Hematopoietic multipotent progenitor cell treated with erythropoietin and hydrocortisone succinate and interleukin-3 and kit ligand, for 8 days (in vitro differentiated cells): ENCODE data around the gene CHRNA9.
A peak's percentile ranks its signal among the peaks of the same experiment; 100 is the strongest.
"Not testable (repeated sequence)": the region's sequence is repeated elsewhere in the genome, so short reads cannot be mapped to it uniquely, and the experiment has no call there.

Source experiments
- DNase-seq: peaks from one replicate; pipeline ENCODE4 v3.0.0-alpha.2; 2015

The CHRNA9 gene, protein sequence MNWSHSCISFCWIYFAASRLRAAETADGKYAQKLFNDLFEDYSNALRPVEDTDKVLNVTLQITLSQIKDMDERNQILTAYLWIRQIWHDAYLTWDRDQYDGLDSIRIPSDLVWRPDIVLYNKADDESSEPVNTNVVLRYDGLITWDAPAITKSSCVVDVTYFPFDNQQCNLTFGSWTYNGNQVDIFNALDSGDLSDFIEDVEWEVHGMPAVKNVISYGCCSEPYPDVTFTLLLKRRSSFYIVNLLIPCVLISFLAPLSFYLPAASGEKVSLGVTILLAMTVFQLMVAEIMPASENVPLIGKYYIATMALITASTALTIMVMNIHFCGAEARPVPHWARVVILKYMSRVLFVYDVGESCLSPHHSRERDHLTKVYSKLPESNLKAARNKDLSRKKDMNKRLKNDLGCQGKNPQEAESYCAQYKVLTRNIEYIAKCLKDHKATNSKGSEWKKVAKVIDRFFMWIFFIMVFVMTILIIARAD

GRCh38 chr4:40334591-40335524 is at the start of gene CHRNA9:
TSS of gene CHRNA9 (plus strand) at chr4:40335333. CDS start at chr4:40335468, 135 bp downstream.
- no peak for DNase-seq

DNA sequence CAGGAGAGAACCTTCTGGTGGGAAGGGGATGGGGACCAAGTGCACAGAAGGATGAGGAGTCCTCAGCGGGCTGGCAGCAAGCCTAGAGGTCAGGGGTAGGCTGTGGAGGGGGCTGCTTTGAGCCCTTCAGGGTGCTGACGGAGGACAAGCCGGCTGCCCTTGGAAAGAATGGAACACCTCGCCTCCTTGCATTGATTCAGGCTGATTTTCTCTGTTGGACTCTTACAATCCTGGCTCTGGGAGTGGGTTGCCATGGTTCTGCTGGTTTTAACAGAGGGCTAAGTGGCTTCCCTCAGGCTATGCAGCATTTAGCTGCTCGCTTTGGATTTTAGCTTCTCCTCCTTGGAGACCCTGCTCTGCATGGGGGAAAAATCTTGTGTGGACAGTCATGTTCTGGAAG is 49.4 kb upstream of the CHRNA9 start:
- DNase-seq: no peak

GRCh38 chr4:40288566-40288965 is 46.6 kb upstream of the CHRNA9 start:
- no peak for DNase-seq

DNA sequence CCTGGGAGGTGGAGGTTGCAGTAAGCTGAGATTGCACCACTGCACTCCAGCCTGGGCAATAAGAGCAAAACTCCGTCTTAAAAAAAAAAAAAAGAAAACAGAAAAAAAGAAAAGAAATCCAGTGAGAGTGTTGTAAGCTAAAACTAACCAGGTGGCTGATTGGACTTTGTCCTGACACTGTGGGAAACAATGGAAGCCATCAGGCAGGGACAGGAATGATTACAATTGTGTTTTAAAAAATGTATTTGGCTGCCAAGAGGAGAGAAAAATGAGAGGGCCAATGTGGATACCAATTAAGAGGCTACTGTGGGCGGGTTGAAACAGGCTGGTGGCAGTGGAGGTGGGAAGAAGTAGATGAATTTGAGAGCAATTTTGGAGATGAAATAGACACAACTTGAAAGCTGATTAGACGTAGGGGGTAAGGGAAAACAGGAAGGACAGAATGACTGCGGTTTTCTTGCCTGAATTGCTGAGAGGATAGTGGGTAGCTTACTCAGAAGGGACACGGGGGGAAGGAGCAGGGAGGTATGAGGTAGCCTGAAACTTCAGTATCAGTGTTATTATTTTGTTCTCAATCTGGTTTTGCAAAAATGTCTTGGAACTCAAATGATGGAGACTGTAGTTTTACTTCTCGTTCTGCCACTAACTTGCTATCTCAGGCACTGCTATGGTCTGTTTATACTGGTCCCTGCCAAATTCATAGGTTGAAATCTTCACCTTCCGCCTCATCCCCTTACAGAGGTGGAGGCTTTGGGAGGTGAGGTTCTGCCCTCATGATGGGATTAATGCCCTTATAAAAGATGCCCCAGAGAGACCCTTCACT is 45.6 kb upstream of the CHRNA9 start:
- no peak for DNase-seq

DNA sequence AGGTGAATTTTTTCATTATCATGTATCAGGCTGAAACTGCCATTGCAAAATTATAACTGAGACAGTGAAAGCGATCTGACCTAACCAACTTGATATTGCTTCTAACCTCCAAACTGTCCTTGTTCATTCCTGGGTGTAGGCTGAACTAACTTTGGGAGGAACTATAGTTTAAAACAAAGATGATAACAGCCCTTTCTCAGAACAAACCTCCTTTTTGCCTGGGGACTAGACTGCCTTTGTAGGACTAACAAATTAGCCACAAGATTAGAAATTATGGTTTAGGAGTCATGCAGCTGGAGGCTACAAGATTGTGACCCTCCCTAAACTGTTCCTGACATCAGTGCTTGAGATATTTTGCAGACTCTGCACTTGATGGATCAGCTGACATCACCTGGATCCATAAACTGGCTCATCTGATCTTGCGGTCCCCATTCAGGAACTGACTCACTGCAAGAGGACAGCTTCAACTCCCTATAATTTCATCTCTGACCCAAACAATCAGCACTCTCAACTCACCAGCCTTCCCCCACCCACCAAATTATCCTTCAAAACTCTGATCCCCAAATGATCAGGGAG is 44.4 kb upstream of the CHRNA9 start:
- DNase-seq: peak; percentile 88

GRCh38 chr4:40292313-40292759 is 42.8 kb upstream of the CHRNA9 start:
- DNase-seq: peak; percentile 69

DNA sequence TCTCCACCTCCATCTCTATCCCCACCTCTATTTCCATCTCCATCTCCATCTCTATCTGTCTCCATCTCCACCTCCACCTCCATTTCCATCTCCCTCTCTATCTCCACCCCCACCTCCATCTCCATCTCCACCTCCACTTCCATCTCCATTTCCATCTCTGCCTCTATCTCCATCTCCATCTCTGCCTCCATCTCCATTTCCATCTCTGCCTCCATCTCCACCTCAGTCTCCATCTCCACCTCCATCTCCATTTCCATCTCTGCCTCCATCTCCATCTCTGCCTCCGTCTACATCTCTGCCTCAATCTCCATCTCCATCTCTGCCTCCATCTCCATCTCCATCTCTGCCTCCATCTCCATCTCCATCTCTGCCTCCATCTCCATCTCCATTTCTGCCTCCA is 40.8 kb upstream of the CHRNA9 start:
- DNase-seq: no peak

DNA sequence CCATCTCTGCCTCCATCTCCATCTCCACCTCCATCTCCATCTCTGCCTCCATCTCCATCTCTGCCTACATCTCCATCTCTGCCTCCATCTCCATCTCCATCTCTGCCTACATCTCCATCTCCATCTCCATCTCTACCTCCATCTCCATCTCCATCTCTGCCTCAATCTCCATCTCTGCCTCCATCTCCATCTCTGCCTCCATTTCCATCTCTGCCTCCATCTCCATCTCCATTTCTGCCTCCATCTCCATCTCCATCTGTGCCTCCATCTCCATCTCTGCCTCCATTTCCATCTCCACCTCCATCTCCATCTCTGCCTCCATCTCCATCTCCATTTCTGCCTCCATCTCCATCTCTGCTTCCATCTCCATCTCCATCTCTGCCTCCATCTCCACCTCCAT is 40.1 kb upstream of the CHRNA9 start:
- DNase-seq: not testable (repeated sequence)

DNA sequence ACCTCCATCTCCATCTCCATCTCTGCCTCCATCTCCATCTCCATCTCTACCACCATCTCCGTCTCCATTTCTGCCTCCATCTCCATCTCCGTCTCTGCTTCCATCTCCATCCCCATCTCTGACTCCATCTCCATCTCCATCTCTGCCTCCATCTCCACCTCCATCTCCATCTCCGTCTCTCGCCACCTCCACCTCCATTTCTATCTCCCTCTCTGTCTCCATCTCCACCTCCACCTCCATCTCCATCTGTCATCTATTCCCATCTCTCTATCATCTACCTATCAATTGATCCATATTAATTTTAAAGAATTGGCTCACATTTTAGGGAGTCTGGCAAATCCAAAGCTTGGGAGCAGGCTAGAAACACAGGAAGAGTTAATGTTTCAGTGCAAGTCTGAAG is 39.6 kb upstream of the CHRNA9 start:
- no peak for DNase-seq

DNA sequence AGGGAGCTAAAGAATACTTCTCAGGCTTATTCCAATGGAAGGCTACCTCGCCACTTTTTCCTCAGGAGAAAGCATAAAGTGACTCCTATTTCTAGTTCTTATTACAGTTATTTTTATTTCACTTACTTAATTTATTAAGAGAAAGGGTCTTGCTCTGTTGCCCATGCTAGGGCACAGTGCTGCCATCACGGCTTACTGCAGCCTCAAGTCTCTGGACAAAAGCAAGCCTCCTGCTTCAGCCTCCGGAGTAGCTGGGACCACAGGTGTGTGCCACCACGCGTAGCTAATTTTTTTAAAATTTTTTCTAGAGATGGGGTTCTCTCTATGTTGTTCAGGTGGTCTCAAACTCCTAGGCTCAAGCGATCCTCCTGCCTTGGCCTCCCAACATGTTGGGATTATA is 36.0 kb upstream of the CHRNA9 start:
- DNase-seq: no peak

DNA sequence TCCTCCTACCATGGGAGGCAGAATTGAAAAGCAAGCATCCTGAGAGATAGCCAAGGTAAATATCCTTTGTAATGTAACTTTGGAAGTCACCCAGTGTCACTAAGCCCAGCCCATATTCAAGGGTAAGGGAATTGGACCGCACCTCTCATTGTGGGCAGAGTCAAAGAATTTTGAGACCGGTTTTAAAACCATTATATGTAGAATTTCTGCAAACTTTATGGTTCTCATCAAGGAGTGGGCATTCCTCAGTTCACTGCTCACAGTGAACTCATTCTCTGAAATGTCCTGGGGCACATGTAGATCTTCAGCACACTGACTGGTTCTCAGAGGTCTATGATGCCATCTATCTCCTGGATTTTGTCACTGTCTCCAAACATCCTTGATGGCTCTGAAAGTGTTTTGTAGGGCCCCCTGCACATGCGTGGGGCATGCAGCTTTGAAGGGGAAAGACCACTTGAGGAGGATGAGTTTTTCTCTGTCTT is 35.3 kb upstream of the CHRNA9 start:
- no peak for DNase-seq

DNA sequence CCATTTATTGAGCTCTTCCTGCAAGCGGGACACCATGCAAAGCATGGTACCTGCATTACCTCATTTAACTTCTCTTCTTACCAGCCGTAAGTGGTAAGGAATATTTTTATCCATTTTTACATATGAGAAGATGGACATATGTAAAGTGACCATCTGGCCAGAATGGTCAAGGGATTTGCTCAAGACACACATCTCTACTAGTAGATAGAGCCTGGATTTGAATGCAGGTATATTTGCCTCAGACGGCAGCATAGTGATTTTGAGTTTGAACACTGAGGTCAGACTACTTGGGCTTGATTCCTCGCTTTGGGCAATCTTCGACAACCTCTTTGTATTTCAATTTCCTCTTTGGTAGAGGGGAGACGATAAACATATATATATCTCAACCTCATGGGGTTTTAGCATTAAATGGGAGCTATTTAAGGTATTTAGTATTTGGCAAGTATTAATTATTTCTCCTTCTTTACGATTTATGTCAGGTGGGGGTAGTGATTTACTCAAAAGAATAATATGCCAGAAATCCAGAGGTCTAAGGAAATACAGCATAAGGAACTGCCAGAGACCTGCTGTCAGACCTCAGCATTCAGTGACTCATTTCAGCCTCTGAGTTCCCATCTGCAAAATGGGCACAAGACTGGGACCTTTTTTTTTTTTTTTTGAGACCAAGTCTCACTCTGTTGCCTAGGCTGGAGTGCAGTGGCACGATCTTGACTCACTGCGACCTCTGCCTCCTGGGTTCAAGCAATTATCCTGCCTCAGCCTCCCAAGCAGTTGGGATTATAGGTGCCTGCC is 34.6 kb upstream of the CHRNA9 start:
- DNase-seq: no peak

- no peak for DNase-seq
Observed at GRCh38 chr4:40301603-40302002, 33.5 kb upstream of the CHRNA9 start.

DNA sequence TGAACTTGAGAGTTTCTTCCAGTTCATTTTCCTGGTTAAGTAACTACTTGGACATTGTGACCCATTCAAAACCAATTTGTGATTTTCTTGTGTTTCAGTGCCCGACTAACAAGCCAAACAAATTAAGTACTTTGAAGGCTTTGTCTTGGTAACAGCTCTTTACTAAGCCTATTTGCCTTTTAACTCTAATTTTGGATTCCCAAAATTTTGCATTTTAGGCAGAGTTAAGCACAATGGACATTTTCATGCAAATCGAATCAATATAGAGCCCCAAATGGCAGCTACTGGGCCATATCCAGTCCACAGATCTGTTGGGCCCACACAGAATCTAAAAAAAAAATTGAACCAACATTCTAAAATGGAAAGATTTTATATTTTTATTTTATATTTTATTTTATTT is 31.4 kb upstream of the CHRNA9 start:
- no peak for DNase-seq

GRCh38 chr4:40305328-40306170 is 29.6 kb upstream of the CHRNA9 start:
- no peak for DNase-seq

- no peak for DNase-seq
Observed at GRCh38 chr4:40306226-40306625, 28.9 kb upstream of the CHRNA9 start.

GRCh38 chr4:40306976-40307375 is 28.2 kb upstream of the CHRNA9 start:
- no peak for DNase-seq

- peak; percentile 84 for DNase-seq
Observed at GRCh38 chr4:40307627-40308497, 27.3 kb upstream of the CHRNA9 start.

GRCh38 chr4:40308528-40309122 is 26.5 kb upstream of the CHRNA9 start:
- DNase-seq: no peak
